Measurements from ENCODE around the gene HDAC4.

The HDAC4 gene

DNA sequence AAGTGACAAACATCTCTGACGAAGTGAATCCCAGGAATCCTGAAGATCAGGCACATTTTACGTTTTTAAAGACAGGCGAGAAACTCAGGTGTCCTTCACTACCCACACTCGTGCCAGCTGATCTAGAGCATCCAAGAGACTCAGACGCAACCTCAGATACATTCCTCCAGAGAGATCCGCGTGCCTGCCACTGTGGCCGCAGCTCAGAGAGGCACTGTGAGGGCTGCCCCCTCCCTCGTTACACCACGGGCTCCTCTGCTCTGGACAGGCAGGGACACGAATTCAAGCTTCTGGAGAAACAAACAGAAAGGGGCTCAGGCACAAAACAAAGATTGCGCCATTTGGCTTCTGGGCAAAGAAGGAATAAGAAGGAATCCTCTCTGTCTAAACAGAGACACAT is 268.0 kb downstream of the HDAC4 start:
- in situ Hi-C loops (cut with MboI; ENCODE audit: low pct_unique_long_range_greater_than_20kb, low sequenced_read_pairs, unreplicated experiment) = no loop called here
- TF ChIP-seq, protein P1, sequence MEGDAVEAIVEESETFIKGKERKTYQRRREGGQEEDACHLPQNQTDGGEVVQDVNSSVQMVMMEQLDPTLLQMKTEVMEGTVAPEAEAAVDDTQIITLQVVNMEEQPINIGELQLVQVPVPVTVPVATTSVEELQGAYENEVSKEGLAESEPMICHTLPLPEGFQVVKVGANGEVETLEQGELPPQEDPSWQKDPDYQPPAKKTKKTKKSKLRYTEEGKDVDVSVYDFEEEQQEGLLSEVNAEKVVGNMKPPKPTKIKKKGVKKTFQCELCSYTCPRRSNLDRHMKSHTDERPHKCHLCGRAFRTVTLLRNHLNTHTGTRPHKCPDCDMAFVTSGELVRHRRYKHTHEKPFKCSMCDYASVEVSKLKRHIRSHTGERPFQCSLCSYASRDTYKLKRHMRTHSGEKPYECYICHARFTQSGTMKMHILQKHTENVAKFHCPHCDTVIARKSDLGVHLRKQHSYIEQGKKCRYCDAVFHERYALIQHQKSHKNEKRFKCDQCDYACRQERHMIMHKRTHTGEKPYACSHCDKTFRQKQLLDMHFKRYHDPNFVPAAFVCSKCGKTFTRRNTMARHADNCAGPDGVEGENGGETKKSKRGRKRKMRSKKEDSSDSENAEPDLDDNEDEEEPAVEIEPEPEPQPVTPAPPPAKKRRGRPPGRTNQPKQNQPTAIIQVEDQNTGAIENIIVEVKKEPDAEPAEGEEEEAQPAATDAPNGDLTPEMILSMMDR (IDR thresholded peaks at IDR 0.05; ENCODE audit: extremely low read depth, insufficient read depth, missing control alignments) = no peak
- no peak for DNase-seq (ENCODE audit: low spot score)

DNA sequence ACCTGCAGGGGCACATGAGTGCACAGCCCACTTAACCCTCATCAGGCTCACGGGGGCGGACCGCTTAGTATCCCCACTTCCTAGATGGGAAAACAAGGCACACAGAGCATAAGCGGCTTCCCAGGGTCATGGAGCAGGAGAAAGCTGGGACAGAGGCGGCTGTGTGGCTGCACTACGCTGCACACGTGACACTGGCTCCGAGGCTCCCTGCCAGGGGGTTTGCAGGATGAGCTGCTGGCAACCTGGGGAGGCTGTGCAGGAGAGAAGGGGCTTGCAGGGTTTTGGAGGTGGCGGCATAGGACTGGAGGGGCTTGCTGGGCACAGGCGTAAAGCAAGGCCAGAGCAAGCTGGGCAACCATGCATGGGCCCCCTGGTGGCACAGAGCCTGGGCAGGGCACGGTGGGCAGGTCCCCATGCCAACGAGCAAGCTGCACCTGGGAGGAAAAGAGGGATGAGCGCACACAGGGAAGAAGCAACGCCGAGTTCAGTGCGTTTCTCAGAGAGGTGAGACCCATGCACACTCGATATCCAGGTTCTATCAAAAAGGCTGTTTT is 268.6 kb downstream of the HDAC4 start:
- in situ Hi-C loops (cut with MboI; ENCODE audit: low pct_unique_long_range_greater_than_20kb, low sequenced_read_pairs, unreplicated experiment) = no loop called here
- TF ChIP-seq, protein P1 (IDR thresholded peaks at IDR 0.05; ENCODE audit: extremely low read depth, insufficient read depth, missing control alignments) = no peak
- DNase-seq (ENCODE audit: low spot score) = no peak

DNA sequence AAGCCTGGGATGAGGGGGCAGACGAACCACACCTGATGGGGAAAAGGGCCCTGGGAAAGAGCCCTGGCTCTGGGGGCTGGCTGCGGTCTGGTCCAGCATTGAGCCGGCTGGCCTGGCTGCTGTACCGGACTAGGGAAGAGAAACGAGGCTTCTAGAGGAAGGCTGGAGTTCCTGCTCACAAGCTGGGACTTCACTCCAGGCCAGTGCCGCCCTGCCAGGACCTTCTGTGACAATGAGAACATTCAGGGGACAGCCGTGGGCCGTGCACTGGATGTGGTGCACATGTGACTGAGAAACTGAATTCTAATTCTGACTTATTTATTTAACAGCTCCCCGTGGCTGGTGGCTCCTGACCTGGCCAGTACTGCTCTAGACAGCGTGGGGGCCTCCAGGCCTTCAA is 269.3 kb downstream of the HDAC4 start:
- in situ Hi-C loops (cut with MboI; ENCODE audit: low pct_unique_long_range_greater_than_20kb, low sequenced_read_pairs, unreplicated experiment) = no loop called here
- no peak for DNase-seq (ENCODE audit: low spot score)
- TF ChIP-seq, protein P1 (IDR thresholded peaks at IDR 0.05; ENCODE audit: extremely low read depth, insufficient read depth, missing control alignments) = no peak

DNA sequence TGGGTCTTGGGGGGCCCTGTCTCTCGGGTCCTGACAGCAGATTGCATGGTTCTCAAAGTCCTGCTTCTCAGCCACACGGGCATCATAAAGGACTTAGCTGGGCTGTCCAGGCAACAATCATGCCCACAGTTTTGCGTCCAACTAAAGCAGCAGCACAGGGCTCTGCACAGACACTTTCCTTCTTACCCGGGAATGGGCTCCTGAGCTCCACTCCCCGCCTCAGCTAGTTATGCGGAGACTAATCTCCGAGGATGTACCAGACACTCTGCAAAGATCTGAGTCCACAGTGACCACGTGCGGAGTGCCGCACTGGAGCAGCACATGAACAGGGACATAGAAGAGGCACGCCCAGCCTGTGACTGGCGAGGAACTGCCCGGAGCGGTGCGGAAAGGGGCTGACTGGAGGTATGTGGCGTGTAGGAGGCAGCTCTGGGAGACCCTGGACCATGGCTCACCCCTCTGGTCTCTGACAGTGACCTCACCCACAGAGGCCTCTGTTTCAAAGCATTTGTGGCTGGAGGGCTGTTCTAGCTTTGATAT is 270.0 kb downstream of the HDAC4 start:
- TF ChIP-seq, protein P1 (IDR thresholded peaks at IDR 0.05; ENCODE audit: extremely low read depth, insufficient read depth, missing control alignments) = no peak
- no peak for DNase-seq (ENCODE audit: low spot score)
- in situ Hi-C loops (cut with MboI; ENCODE audit: low pct_unique_long_range_greater_than_20kb, low sequenced_read_pairs, unreplicated experiment) = no loop called here

DNA sequence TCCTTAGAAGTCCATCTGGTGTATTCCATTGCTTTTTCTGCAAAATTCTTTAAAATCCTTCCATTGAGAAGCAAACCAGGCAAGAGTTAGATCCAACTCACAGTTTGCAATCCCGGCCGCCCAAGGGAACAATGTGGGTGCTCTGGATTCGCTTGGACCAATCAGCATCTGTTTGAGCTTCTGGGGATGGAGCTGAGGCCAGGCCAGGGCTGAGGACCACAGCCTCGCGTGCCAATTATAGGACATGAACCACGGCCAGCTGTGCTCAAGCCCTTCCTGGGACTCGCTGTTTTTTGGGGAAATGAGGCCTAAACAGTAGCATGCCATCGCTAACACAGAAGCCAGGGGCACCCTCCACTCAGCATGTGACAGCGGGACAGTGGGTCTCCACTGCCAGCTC is 270.8 kb downstream of the HDAC4 start:
- TF ChIP-seq, protein P1 (IDR thresholded peaks at IDR 0.05; ENCODE audit: extremely low read depth, insufficient read depth, missing control alignments) = no peak
- in situ Hi-C loops (cut with MboI; ENCODE audit: low pct_unique_long_range_greater_than_20kb, low sequenced_read_pairs, unreplicated experiment) = no loop called here
- DNase-seq (ENCODE audit: low spot score) = no peak

DNA sequence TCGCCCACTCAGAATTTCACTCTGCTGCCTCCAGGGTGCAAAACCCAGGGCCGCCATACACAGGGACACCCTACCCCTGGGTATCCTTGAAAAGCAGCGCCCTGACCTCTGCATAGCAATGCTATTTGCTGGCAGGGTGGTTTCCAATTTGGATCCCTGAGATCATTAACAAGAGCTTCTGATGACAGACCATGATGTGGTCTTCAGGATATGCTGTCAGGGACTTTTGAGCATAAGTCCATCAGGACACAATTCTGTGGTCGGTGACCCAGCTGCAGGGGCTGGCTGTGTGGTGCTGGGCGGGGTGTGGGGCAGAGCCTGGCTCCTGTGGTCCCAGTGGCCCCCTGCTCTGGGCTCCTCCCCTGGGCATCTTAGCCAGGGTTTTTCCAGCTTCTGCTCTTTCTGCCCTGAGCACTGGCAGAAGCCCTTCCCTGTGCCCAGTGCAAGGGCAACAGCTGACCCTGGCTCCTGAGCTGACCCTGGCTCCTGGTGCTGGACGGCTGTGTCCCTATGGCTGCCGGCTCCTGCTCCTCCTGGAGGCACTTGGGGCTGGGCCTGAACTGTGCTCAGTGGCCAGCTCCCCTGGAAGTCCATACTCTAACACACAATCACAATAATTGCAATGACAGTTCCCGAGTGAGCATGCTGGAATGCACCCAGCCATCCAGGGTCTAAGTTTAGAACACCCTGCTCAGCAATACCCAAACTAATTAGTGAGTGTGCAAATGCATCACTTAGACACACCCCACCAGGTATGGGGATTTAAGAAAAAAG is 271.5 kb downstream of the HDAC4 start:
- in situ Hi-C loops (cut with MboI; ENCODE audit: low pct_unique_long_range_greater_than_20kb, low sequenced_read_pairs, unreplicated experiment) = no loop called here
- no peak for DNase-seq (ENCODE audit: low spot score)
- TF ChIP-seq, protein P1 (IDR thresholded peaks at IDR 0.05; ENCODE audit: extremely low read depth, insufficient read depth, missing control alignments) = no peak

Measured in GM13977 (cell line).